HL-60 (cell line): ENCODE data around the gene EIF4G2.

ENCODE experiments used
- DNase-seq, 2 experiments: peaks; one replicate each; pipeline ENCODE4 v3.0.0-alpha.2; 2010 to 2020; ENCODE audit warnings: low read depth in 1 of 2, low spot score in 1 of 2
- H3K27ac ChIP-seq: fragments of 250-450 bp; sonication (Bioruptor Pico); replicated peaks from 2 replicates; pipeline ENCODE4 v1.5.1; 2020; ENCODE audit warnings: mild to moderate bottlenecking, moderate library complexity
- H3K27me3 ChIP-seq: fragments of 250-450 bp; sonication (Bioruptor Pico); 2 replicates; pipeline ENCODE4 v1.5.1; 2021; ENCODE audit warnings: mild to moderate bottlenecking, moderate library complexity; ENCODE audit not compliant: insufficient read depth, poor library complexity, severe bottlenecking
- H3K4me3 ChIP-seq: replicated peaks from 2 replicates; pipeline ENCODE4 v1.5.1; 2011; ENCODE audit warnings: mild to moderate bottlenecking, control low read depth, low read length; ENCODE audit not compliant: insufficient read depth
- CTCF ChIP-seq: IDR thresholded peaks from one replicate; pipeline ENCODE4 v1.5.1; 2011; ENCODE audit warnings: low read length, control low read depth, inconsistent platforms; ENCODE audit not compliant: insufficient read depth
- GABPA ChIP-seq: IDR thresholded peaks from 2 replicates; pipeline ENCODE4 v1.6.1; 2012; ENCODE audit warnings: low read depth
- POLR2AphosphoS5 ChIP-seq: IDR thresholded peaks from 2 replicates; pipeline ENCODE4 v1.6.1; 2012; ENCODE audit warnings: low read depth
- REST ChIP-seq: IDR thresholded peaks from 2 replicates; pipeline ENCODE4 v1.6.1; 2012; ENCODE audit warnings: low read depth; ENCODE audit not compliant: insufficient replicate concordance
- SPI1 ChIP-seq: IDR thresholded peaks from 2 replicates; pipeline ENCODE4 v1.6.1; 2012; ENCODE audit warnings: low read depth, mild to moderate bottlenecking, borderline replicate concordance
- long read RNA-seq: library from polyadenylated mRNA; unstranded; transcript quantifications from one replicate; pipeline ENCODE4 v2.0.0, GENCODE V29; 2020

The EIF4G2 gene
- long read RNA-seq, transcript EIF4G2-202 (21 exons, 3,346 nt), result minor isoform, 28 of 580 reads
- long read RNA-seq, transcript EIF4G2-201 (22 exons, 3,978 nt), result major isoform, 460 of 580 reads
- long read RNA-seq, partial matches to known transcripts, result 47 of 580 reads
- long read RNA-seq, other reads (novel, unspliced or antisense), result 44 of 580 reads

- peak; percentile 95 to 98 for DNase-seq
- no peaks in the 10 kb centered on the region for H3K27me3 ChIP-seq
- peak; percentile 68 for TF ChIP-seq REST
- 0 out of 2 replicates have a peak, but pooled peaks have one; percentile 20 for TF ChIP-seq GABPA
- no peak; the same call in 1 of the 2 replicates for TF ChIP-seq SPI1
- TF ChIP-seq POLR2AphosphoS5, result peak; percentile 99
Observed at GRCh38 chr11:10808553-10809372, at the start of gene EIF4G2. TSS of gene EIF4G2 (minus strand) at chr11:10808926.

GRCh38 chr11:10857709-10858438 lies 49.1 kb upstream of the EIF4G2 start, which contains the start of gene ZBED5:
TSS of gene ZBED5 (minus strand) at chr11:10858053. CDS start at chr11:10854945, 3,108 bp downstream.
- H3K27ac ChIP-seq, result peak within 1 kb of the TSS; percentile 87

More at GRCh38 chr11:10808553-10809372, at the start of gene EIF4G2:
- peak within 1 kb of the TSS; percentile 95 for H3K27ac ChIP-seq
- peak within 1 kb of the TSS; percentile 86 for H3K4me3 ChIP-seq

GRCh38 chr11:10857459-10857708 lies 48.7 kb upstream of the EIF4G2 start:
- TF ChIP-seq SPI1 (no peak), POLR2AphosphoS5 (0 out of 2 replicates have a peak, but pooled peaks have one; percentile 16)
- peak overlapping the region; percentile 87 for H3K27ac ChIP-seq
- peak overlapping the region; percentile 97 for H3K4me3 ChIP-seq
- no peaks in the 10 kb centered on the region for H3K27me3 ChIP-seq
- no peak for DNase-seq

More at GRCh38 chr11:10857709-10858438, 49.1 kb upstream of the EIF4G2 start, which contains the start of gene ZBED5:
- Histone ChIP-seq H3K27me3 (no peaks in the 10 kb centered on the region), H3K4me3 (peak within 1 kb of the TSS; percentile 97)
- peak; percentile 92 to 96 for DNase-seq
- TF ChIP-seq REST (no peak), POLR2AphosphoS5 (peak; percentile 44)

GRCh38 chr11:10856689-10857458 lies 48.1 kb upstream of the EIF4G2 start:
- H3K27ac ChIP-seq, result peak overlapping the region; percentile 87
- DNase-seq, result peak in 1 of 2 experiments; percentile 58

More at GRCh38 chr11:10856689-10857458, 48.1 kb upstream of the EIF4G2 start:
- peak overlapping the region; percentile 97 for H3K4me3 ChIP-seq
- no peaks in the 10 kb centered on the region for H3K27me3 ChIP-seq
- TF ChIP-seq CTCF, result no peak
- peak; percentile 47; the same call in 1 of the 2 replicates for TF ChIP-seq POLR2AphosphoS5
- TF ChIP-seq REST, result no peak
- no peak for TF ChIP-seq SPI1
- TF ChIP-seq GABPA, result peak; percentile 55
